Body of pancreas (tissue), 4 donors: ENCODE measurements around the gene NUBP2.

Source experiments
- CTCF ChIP-seq, 7 experiments: fragments of 450-650 bp in 4 of 7; fragments of 200-600 bp in 3 of 7; sonication (generic) in 3 of 7; IDR thresholded peaks; one replicate each; pipeline ENCODE4 v1.5.1; 2016 to 2019; ENCODE audit warnings: antibody characterized with exemption in 7 of 7
- POLR2A ChIP-seq, 3 donors: fragments of 450-650 bp; IDR thresholded peaks; one replicate each; pipeline ENCODE4 v1.6.1; 2016; ENCODE audit warnings: antibody characterized with exemption in 3 of 3, mild to moderate bottlenecking in 2 of 3

GRCh38 chr16:1745900-1746692 lies 36.7 kb upstream of the NUBP2 start:
- no peak for TF ChIP-seq CTCF (IDR thresholded peaks at IDR 0.05)
- no peak for TF ChIP-seq POLR2A (IDR thresholded peaks at IDR 0.05)
